Measurements from ENCODE around the gene ELFN2.

GRCh38 chr22:37384691-37385090 lies 42.6 kb downstream of the ELFN2 start:
- TF ChIP-seq FOXA1 (IDR thresholded peaks at IDR 0.05) (no peak), SP1 (IDR thresholded peaks at IDR 0.05) (no peak), FOXK2 (IDR thresholded peaks at IDR 0.05) (no peak), SUZ12 (IDR thresholded peaks at IDR 0.05) (no peak), HDGF (IDR thresholded peaks at IDR 0.05; ENCODE audit: borderline replicate concordance) (no peak), FOXM1 (IDR thresholded peaks at IDR 0.05; ENCODE audit: borderline replicate concordance) (no peak), BHLHE40 (IDR thresholded peaks at IDR 0.05; ENCODE audit: borderline replicate concordance) (no peak), LEF1 (IDR thresholded peaks at IDR 0.05; ENCODE audit: borderline replicate concordance) (no peak), ELF4 (IDR thresholded peaks at IDR 0.05) (no peak)
